MM.1S (cell line): ENCODE measurements around the gene GDPD5.

Experiments used
- EZH2 ChIP-seq: fragments of 300-600 bp; sonication (generic); optimal IDR thresholded peaks from 2 replicates; pipeline ENCODE3; 2017; ENCODE audit warnings: low read depth, mild to moderate bottlenecking, antibody characterized with exemption, low read length, mixed read lengths
- EZH2phosphoT487 ChIP-seq: fragments of 300-600 bp; sonication (generic); IDR thresholded peaks from 2 replicates; pipeline ENCODE4 v1.6.1; 2018; ENCODE audit warnings: antibody characterized with exemption, low read length
- TF ChIP-seq, protein P1 (sequence below): fragments of 300-600 bp; sonication (generic); IDR thresholded peaks from 2 replicates; pipeline ENCODE4 v1.5.1; 2016; ENCODE audit warnings: antibody characterized with exemption, low read length, mixed read lengths

- TF ChIP-seq, protein P1, sequence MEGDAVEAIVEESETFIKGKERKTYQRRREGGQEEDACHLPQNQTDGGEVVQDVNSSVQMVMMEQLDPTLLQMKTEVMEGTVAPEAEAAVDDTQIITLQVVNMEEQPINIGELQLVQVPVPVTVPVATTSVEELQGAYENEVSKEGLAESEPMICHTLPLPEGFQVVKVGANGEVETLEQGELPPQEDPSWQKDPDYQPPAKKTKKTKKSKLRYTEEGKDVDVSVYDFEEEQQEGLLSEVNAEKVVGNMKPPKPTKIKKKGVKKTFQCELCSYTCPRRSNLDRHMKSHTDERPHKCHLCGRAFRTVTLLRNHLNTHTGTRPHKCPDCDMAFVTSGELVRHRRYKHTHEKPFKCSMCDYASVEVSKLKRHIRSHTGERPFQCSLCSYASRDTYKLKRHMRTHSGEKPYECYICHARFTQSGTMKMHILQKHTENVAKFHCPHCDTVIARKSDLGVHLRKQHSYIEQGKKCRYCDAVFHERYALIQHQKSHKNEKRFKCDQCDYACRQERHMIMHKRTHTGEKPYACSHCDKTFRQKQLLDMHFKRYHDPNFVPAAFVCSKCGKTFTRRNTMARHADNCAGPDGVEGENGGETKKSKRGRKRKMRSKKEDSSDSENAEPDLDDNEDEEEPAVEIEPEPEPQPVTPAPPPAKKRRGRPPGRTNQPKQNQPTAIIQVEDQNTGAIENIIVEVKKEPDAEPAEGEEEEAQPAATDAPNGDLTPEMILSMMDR, result no peak
- TF ChIP-seq EZH2 (no peak), EZH2phosphoT487 (no peak)
Measured at GRCh38 chr11:75566763-75567279, 41.1 kb upstream of the GDPD5 start.
